ENCODE measurements around the gene FBXO39.
"Not testable (repeated sequence)": the region's sequence is repeated elsewhere in the genome, so short reads cannot be mapped to it uniquely, and the experiment has no call there.

Gene FBXO39

GRCh38 chr17:6793748-6794493 lies 17.9 kb downstream of the FBXO39 start:
- no peak for DNase-seq (ENCODE audit: low read depth)

DNA sequence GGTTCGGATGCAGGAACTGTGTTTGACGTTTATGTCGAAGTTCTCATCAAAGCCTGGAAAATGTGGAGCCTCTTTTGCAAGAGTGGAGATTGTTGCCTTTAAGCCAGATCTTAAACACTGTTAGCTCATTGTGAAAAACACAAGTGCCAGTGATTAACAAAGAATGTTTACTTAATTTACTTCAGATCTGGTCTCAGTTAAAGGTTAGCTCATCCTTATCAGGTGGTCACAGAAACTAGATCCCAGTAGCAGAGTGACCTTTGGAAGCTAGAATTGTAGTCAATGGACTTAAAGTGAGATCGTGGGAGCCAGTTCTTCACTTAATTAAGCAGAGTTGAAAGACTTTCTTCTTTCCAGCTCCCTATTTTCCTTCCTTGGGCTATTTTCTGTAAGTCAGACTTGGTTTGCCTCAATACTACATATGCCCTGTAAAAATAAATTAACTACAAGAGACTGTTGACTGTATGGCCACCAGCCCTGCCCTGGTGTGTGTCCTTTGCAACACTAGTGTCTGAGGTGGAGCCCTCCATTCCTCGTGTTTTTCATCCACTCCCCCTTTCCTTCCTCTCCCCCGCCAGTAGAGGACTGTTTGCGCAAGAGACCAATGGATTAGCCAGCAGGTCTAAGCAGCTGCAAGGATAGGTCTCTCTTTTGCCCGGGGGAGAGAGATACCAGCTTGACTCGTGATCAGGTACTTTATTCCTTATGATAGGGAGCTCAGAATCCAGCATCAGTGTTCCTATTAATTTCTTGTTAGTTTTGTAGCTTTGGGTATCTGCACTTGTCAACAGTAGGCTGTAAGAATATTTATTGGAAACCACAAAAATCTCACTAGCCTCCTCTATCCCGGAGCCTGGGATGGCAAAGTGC lies 20.2 kb downstream of the FBXO39 start:
- no peak for DNase-seq (ENCODE audit: low read depth)

- no peak for DNase-seq (ENCODE audit: low read depth)
Observed at GRCh38 chr17:6796887-6797490, 21.0 kb downstream of the FBXO39 start.

- DNase-seq (ENCODE audit: low read depth) = no peak
Observed at GRCh38 chr17:6797718-6798351, 21.8 kb downstream of the FBXO39 start.

- DNase-seq (ENCODE audit: low read depth) = no peak
Observed at GRCh38 chr17:6799738-6800137, 23.7 kb downstream of the FBXO39 start.

- DNase-seq (ENCODE audit: low read depth) = no peak
Observed at GRCh38 chr17:6800422-6801027, 24.5 kb downstream of the FBXO39 start.

GRCh38 chr17:6811510-6811909 lies 35.5 kb downstream of the FBXO39 start:
- no peak for DNase-seq (ENCODE audit: low read depth)

GRCh38 chr17:6812295-6812694 lies 36.3 kb downstream of the FBXO39 start:
- no peak for DNase-seq (ENCODE audit: low read depth)

DNA sequence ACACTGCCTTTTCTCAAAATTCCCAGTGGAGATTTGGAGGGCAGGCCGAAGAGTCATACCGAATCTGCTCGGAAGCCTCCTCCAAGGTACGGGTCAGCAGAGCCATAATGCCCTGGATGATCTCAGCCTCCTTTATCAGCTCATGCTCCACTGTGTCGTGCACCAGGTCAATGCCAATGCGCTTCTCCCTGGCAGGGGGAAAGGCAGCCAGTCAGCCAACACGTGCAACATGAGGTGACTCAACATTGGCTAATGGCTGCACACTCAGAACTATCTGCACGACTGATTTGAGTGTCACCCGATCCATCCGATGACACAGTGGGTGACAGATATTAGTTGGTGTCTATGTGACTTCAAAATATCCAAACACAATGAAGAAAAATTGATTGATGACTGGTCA lies 39.8 kb downstream of the FBXO39 start:
- no peak for DNase-seq (ENCODE audit: low read depth)

- not testable (repeated sequence) for DNase-seq (ENCODE audit: low read depth)
Observed at GRCh38 chr17:6816368-6816767, 40.4 kb downstream of the FBXO39 start.

DNA sequence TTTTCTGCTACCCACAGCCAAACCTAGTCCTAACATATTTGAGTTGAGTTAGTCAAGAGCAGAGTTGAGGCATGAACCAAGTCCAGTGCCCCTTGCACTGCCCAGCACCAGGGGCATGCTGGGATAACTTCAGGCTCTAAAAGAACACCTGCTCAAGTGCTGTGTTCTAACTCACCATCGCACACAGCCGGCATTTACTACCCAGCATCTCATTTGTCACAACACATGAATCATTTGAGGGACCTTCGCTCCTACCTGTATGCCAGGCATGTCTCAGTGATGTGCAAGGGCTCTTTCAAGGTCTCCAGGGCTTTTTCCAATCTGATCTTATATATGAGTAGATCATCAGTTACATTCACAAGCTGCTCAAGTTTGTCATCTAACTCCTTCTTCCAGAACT lies 42.9 kb downstream of the FBXO39 start:
- DNase-seq (ENCODE audit: low read depth) = no peak

DNA sequence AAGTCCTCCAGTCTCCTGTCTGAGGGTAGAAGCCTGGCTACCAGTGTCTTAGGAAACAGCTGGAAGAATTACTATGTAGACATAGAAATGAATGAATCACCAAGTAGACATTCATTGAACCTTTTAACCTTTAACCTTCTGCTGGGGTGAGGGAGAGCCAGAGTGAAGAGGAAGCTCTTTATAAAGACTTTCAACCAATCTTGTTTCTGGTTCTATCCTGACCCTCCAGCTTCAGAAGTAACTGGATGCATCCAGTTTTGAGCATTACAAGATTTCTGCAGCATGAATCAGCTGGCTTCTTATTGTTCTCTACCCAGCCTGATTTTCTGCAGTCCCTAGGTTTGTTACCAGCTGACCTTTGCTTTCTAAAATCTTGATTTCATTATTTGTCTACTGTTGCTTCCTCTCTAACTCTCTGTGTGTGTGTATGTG lies 47.0 kb downstream of the FBXO39 start:
- DNase-seq (ENCODE audit: low read depth) = no peak

- no peak for DNase-seq (ENCODE audit: low read depth)
Observed at GRCh38 chr17:6830383-6830986, 54.5 kb downstream of the FBXO39 start.

DNA sequence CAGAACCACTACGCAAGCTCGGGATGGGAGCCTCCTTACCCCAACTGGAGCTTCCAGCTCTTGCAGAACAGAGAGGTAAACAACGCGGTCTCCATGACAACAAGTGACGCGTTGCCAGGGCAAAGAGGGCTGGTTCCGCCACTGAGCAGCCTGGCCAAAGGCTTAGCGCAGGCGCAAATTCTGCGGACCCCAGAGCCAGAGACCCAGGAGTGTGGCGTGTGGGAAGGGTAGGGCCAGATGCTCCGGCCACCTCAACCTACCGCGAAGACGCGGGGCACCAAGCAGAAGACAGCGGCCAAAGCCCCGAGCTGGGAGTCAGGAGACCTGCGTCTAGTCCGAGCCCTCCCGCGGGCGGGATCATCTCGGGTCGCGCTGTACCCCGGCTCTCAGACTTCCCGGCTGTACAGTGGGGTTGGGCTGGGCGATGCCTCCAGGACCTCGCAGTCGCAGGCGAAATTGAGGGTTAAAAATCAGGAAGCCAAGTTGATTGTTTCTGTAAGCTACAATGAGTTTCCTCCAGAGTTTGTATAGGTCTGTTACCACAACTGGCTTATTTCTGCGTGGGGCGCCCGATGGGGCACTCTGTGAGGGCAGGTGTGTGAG lies 55.7 kb downstream of the FBXO39 start, which contains the start of gene TEKT1:
Gene TEKT1, minus strand, starts transcription at position 69 of the 603 bp plus-strand sequence. CDS start 1,353 bp downstream, outside the sequence.
- peak; percentile 36 for DNase-seq (ENCODE audit: low read depth)

Data from stimulated activated CD8-positive, alpha-beta memory T cell treated with anti-CD3 and anti-CD28 coated beads, Interleukin-12 subunit alpha, Interleukin-12 subunit beta, amount 100 ng/mL, for 4 hours (primary cell).